T-helper 9 cell (primary cell): ENCODE measurements around the gene RBM33.
A peak's percentile ranks its signal among the peaks of the same experiment; 100 is the strongest.

ENCODE experiments used
- DNase-seq: peaks from one replicate; pipeline ENCODE4 v3.0.0-alpha.2; 2020

The RBM33 gene

DNA sequence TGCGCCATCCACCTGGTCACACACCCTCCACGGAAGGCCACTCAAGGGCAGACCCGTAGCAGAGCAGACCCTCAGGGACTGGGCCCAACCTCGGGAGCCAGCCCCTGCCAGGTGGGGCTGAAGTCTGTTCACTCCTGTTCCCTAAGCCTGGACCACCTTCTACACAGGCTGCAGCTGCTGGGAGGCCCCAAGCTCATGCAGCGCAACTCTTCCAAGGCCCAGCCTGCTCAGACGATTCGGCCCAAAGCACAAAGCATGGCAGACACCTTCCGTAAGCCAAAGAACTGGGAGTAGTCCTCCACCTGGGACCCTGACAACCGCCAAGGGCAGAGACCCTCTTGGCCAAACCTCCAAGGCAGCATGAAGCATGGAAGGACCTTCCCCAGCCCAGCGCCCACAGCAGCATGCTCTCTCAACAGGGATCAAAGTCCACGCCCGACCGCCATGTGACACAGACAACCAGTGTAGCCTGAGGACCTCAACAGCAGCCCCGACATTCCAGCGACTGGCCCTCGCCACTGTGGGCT, 156.3 kb downstream of the RBM33 start:
- no peak for DNase-seq

- DNase-seq: no peak
Measured at GRCh38 chr7:155802291-155802690, 157.8 kb downstream of the RBM33 start.

GRCh38 chr7:155802906-155803417, 158.5 kb downstream of the RBM33 start:
- DNase-seq: no peak

DNA sequence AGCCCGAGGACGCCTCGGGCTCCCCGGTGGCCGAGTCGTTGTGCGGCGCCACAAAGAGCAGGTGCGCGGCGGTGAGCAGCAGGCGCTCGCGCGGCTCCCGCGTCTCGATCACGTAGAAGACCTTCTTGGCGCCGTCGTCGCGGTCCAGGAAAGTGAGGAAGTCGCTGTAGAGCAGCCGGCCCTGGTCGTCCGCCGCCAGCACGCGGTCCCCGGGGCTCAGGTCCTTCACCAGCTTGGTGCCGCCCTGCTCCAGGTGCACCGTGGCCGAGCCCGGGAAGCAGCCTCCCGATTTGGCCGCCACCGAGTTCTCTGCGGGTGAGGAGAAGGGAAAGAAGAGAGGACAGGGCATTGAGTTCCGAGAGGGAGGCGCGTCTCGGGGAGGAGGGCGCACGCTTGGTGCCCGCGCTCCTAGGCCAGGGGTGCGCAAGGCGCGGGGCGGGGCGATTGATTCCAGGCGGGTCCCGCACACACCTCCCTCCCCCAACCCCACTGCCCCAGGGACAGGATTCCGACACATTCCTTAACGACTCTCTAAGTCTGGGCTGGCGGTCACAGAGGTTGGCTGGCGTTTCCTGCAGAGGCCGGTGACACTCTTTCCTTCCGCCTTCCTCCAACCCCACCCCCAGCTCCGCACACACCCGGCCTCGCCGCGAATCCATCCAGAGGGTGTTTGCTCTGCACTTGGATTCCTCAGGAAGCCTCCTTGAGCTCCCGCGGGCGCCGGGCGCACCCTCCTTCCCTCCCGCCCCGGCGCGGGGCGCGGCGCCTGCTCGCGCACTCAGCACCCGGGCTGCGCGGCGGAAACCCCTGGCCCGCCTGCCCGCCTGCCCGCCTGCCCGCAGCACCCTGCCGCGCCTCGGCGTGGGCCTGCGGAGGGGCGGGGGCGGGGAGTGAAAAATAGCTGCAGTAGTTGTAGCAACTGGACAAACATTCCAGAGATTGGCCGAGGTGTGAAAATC, 159.2 kb downstream of the RBM33 start:
- no peak for DNase-seq

DNA sequence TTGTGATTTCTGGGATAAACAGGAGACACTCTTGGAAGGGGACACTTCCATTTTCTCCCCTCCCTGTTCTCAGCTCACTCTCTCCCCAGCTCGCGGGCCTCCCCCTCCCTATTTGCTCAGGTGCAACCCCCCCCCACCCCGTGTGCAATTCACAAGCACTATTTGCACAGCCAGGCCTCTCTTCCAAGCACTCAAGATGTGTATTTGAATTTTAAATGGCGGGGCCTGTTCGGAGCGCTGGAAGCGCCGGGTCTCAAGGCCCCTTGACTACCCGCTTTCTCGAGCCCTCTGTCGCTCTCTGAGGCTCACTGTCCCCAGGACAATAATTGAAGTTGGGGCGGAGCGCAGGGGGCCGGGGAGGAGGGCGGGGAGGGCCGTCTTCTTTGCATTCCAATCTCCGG, 160.0 kb downstream of the RBM33 start:
- DNase-seq: no peak

DNA sequence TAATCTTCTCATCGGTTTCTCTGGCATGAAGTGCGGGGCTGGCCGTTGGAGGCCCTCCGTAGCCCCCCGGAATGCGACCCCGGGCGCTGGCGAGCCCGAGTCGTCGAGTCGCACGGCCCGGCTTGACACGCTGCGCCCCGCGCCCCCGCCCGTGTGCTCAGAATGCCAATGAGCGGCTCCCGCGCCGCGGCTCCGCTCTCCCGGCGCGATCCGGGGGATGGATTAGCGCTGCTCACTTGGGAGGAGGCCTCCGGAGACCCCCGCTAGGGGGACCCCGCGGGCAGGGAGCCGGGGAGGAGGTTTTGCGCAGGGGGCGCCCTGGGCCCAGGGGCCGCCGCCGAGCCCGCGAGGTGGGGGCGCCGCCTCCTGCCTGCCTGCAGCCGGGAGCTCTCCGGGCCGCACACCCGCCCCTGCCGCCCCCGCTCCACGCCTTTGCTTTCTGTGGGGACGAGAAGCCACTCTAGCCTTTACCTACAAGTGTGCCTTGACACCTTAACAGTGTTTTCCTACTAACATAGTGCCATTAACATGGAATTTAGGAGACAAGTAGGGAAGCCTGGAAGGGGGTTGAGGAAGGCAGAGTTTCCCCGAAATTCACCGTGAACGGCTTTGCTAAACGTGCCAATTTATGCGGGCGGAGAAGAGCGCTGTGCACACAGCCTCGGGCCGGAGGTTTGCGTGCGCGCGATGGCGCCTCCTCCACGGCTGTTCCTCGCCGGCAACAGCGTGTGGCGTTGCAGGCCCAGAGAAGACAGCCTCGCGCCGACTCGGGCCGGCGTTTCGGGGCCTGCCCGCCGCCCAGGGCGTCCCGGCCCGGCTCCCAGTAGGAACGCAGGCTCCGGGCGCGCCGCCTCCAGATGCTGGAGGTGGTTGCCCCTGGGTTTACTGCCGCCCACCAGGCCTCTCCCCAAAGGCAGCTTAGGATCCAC, 160.7 kb downstream of the RBM33 start:
- DNase-seq: peak; percentile 63

DNA sequence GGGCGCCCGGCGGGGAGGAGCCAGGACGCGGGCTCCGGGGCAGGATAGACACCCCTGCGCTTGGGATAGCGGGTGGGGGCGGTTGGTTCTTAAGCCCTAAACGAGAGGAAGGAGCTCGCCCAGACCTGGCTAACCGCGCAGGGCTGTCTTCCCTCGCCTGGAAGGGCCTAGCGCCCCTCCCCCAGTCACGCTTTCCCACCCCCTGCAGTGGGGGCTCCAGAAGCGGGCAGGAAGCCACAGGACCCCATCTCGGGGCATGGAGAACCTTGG, 161.3 kb downstream of the RBM33 start:
- no peak for DNase-seq

- DNase-seq: no peak
Measured at GRCh38 chr7:155806096-155806871, 161.8 kb downstream of the RBM33 start.

GRCh38 chr7:155807065-155807671, 162.7 kb downstream of the RBM33 start:
- no peak for DNase-seq

- no peak for DNase-seq
Measured at GRCh38 chr7:155807789-155808548, 163.5 kb downstream of the RBM33 start.

GRCh38 chr7:155808549-155809331, 164.3 kb downstream of the RBM33 start:
- no peak for DNase-seq

DNA sequence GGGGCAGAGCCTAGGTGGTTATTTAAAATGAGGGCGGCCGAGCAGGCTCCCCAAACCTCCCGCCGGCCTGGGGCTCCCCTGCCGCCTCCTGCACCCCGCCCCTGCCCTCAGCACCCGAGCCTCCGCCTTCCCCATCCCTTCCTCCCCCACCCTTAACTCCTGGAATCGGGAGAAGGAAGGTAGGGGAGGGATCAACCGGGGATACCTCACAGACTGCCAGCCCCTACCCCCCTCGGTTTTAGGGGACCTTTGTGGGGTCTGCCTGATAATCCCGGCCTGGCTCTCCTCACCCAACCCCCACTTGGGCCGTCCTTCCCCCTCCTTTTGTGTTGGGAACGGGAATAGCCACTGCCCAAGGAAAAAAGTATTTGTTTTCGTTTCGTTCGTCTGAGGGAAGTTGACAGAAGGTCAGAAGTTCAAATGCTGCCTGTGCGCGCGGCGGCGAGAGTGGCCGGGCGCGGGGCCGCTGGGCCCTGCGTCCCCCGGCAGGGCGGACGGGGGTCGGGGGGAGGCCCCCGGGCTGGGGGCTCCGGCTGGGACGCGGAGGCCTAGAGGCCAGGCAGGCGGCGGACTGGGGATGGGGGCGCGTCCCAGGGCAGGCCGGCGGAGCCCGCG, 165.0 kb downstream of the RBM33 start:
- DNase-seq: no peak

- no peak for DNase-seq
Measured at GRCh38 chr7:155809947-155810769, 165.7 kb downstream of the RBM33 start.

- DNase-seq: no peak
Measured at GRCh38 chr7:155810770-155811559, 166.5 kb downstream of the RBM33 start.

DNA sequence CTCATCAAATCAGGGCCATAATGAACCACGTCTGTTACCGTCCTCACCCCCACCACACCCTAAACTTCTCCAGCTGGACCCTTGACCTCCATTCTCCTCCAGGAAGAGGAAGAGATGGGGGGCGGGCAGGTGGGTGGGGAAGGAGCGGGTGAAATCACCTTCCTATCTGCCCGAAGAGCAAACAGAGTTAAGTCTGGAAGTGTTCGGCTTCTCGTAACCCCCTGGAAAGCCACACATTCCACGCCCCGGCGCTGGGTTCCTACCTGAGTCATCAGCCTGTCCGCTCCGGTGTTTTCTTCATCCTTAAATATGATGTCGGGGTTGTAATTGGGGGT, 167.1 kb downstream of the RBM33 start:
- DNase-seq: no peak

GRCh38 chr7:155811895-155812761, 167.7 kb downstream of the RBM33 start, which contains the start of gene SHH:
SHH (minus strand) TSS chr7:155812463; CDS start chr7:155812122, 341 bp downstream.
- no peak for DNase-seq

DNA sequence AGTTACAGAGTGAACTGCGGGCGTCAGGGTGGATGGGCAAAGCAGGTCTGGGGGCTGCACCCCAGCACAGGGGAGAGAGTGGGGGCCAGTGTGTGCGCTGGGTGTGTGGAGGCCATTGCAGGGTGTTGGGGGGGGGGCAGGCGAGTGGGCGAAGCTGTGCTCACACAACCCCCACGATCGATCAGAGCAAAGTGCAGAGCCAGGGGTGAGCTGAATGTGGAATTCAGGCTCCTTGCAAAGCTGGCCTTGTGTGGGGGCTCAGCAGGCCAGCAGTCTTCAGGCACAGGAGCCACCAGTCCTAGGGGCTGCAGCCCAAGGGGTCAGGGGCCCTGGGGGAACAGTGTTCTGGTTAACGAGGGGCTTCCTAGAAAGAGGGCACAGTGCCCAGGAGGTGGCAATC, 168.7 kb downstream of the RBM33 start:
- no peak for DNase-seq
